ENCODE measurements around the gene TRPM5.

DNA sequence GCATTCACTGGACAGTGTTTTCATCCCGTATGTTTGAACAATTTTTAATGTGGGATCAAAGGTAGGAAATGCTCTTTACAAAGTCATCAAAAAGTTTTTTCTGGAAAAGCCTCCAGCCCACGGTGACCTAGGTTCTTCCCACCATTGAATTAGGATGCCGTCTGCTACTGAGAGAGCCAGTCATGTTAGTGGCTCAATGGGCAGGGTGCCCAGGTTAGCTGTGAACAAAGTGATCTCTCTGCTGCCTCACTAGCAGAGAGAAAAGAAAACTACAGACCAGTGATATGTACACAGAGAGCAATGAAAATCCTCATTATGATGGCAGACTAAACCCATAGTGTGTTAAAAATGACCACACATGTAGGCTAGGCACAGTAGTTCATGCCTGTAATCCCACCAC is 32.9 kb upstream of the TRPM5 start:
- TF ChIP-seq POLR2AphosphoS5 (IDR thresholded peaks at IDR 0.05; ENCODE audit: low read depth) (no peak), GABPA (IDR thresholded peaks at IDR 0.05; ENCODE audit: low read depth) (no peak), SPI1 (IDR thresholded peaks at IDR 0.05; ENCODE audit: borderline replicate concordance, low read depth) (no peak)
- TF ChIP-seq, protein P1, sequence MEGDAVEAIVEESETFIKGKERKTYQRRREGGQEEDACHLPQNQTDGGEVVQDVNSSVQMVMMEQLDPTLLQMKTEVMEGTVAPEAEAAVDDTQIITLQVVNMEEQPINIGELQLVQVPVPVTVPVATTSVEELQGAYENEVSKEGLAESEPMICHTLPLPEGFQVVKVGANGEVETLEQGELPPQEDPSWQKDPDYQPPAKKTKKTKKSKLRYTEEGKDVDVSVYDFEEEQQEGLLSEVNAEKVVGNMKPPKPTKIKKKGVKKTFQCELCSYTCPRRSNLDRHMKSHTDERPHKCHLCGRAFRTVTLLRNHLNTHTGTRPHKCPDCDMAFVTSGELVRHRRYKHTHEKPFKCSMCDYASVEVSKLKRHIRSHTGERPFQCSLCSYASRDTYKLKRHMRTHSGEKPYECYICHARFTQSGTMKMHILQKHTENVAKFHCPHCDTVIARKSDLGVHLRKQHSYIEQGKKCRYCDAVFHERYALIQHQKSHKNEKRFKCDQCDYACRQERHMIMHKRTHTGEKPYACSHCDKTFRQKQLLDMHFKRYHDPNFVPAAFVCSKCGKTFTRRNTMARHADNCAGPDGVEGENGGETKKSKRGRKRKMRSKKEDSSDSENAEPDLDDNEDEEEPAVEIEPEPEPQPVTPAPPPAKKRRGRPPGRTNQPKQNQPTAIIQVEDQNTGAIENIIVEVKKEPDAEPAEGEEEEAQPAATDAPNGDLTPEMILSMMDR (IDR thresholded peaks at IDR 0.05; ENCODE audit: insufficient read depth, low read length): no peak
- TF ChIP-seq, protein P2, sequence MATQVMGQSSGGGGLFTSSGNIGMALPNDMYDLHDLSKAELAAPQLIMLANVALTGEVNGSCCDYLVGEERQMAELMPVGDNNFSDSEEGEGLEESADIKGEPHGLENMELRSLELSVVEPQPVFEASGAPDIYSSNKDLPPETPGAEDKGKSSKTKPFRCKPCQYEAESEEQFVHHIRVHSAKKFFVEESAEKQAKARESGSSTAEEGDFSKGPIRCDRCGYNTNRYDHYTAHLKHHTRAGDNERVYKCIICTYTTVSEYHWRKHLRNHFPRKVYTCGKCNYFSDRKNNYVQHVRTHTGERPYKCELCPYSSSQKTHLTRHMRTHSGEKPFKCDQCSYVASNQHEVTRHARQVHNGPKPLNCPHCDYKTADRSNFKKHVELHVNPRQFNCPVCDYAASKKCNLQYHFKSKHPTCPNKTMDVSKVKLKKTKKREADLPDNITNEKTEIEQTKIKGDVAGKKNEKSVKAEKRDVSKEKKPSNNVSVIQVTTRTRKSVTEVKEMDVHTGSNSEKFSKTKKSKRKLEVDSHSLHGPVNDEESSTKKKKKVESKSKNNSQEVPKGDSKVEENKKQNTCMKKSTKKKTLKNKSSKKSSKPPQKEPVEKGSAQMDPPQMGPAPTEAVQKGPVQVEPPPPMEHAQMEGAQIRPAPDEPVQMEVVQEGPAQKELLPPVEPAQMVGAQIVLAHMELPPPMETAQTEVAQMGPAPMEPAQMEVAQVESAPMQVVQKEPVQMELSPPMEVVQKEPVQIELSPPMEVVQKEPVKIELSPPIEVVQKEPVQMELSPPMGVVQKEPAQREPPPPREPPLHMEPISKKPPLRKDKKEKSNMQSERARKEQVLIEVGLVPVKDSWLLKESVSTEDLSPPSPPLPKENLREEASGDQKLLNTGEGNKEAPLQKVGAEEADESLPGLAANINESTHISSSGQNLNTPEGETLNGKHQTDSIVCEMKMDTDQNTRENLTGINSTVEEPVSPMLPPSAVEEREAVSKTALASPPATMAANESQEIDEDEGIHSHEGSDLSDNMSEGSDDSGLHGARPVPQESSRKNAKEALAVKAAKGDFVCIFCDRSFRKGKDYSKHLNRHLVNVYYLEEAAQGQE (IDR thresholded peaks at IDR 0.05; ENCODE audit: insufficient replicate concordance, low read depth): no peak

Data from HL-60 (cell line).